Myocyte (in vitro differentiated cells): ENCODE data around the gene SGMS1. TPM values are rescaled to one million over a fixed set of nuclear protein-coding genes. Genes with fewer than 3 reads are reported as not detected.
"Not testable (repeated sequence)": the region's sequence is repeated elsewhere in the genome, so short reads cannot be mapped to it uniquely, and the experiment has no call there.

Experiments
- DNase-seq: peaks from one replicate; pipeline ENCODE4 v3.0.0-alpha.2; 2012; ENCODE audit warnings: low read depth
- total RNA-seq: library from RNA; depleted of rRNA; stranded (reverse); fragments of >200 nt; gene quantifications from 2 replicates; pipeline ENCODE4 v1.2.3, GENCODE V29; 2014

SGMS1 gene
- total RNA-seq, 1 donor from 2014 or later, result 44.0 TPM

GRCh38 chr10:50431133-50431532 lies 192.6 kb downstream of the SGMS1 start:
- DNase-seq, result peak; percentile 19

- no peak for DNase-seq
Measured at GRCh38 chr10:50426485-50426884, 197.3 kb downstream of the SGMS1 start.

GRCh38 chr10:50425215-50425614 lies 198.5 kb downstream of the SGMS1 start:
- not testable (repeated sequence) for DNase-seq

- DNase-seq, result no peak
Measured at GRCh38 chr10:50423448-50423847, 200.3 kb downstream of the SGMS1 start.

- DNase-seq, result no peak
Measured at GRCh38 chr10:50422259-50422658, 201.5 kb downstream of the SGMS1 start.

GRCh38 chr10:50421026-50421719 lies 202.6 kb downstream of the SGMS1 start:
- peak; percentile 56 for DNase-seq

GRCh38 chr10:50420196-50420595 lies 203.6 kb downstream of the SGMS1 start:
- DNase-seq, result no peak

GRCh38 chr10:50419756-50420155 lies 204.0 kb downstream of the SGMS1 start:
- DNase-seq, result no peak

- DNase-seq, result no peak
Measured at GRCh38 chr10:50419091-50419490, 204.7 kb downstream of the SGMS1 start.

GRCh38 chr10:50417886-50418830 lies 205.6 kb downstream of the SGMS1 start:
- DNase-seq, result peak; percentile 92

GRCh38 chr10:50417486-50417885 lies 206.3 kb downstream of the SGMS1 start:
- no peak for DNase-seq

GRCh38 chr10:50416881-50417280 lies 206.9 kb downstream of the SGMS1 start:
- DNase-seq, result no peak

- peak; percentile 23 for DNase-seq
Measured at GRCh38 chr10:50416181-50416824, 207.5 kb downstream of the SGMS1 start.

GRCh38 chr10:50415292-50415691 lies 208.5 kb downstream of the SGMS1 start:
- DNase-seq, result no peak

GRCh38 chr10:50410066-50410811 lies 213.5 kb downstream of the SGMS1 start:
- DNase-seq, result peak; percentile 11

GRCh38 chr10:50407076-50407801 lies 216.5 kb downstream of the SGMS1 start:
- no peak for DNase-seq

GRCh38 chr10:50406457-50407070 lies 217.2 kb downstream of the SGMS1 start:
- DNase-seq, result no peak

- DNase-seq, result no peak
Measured at GRCh38 chr10:50405723-50406122, 218.0 kb downstream of the SGMS1 start.

GRCh38 chr10:50404021-50404773 lies 219.6 kb downstream of the SGMS1 start:
- DNase-seq, result no peak
